SU-DHL-6 (cell line): ENCODE data around the gene RALY.

Source experiments
- H2AFZ ChIP-seq: fragments of 200-600 bp; sonication (generic); 2 replicates; pipeline ENCODE4 v1.6.1; 2014; ENCODE audit warnings: low read depth, mild to moderate bottlenecking, moderate library complexity, mixed read lengths, antibody characterized with exemption, low read length; ENCODE audit not compliant: severe bottlenecking
- H3F3A ChIP-seq: fragments of 200-600 bp; shearing (Covaris generic); 2 replicates; pipeline ENCODE4 v1.6.0; 2016; ENCODE audit warnings: antibody characterized with exemption, mild to moderate bottlenecking; ENCODE audit not compliant: insufficient read depth
- H3K27ac ChIP-seq: fragments of 200-600 bp; sonication (generic); 2 replicates; pipeline ENCODE4 v1.5.1; 2016; ENCODE audit warnings: low read depth, mild to moderate bottlenecking, low read length, moderate library complexity, mixed read lengths
- H3K27me3 ChIP-seq: fragments of 200-600 bp; sonication (generic), shearing (Covaris generic); 2 replicates; pipeline ENCODE4 v1.6.0; 2014; ENCODE audit warnings: mild to moderate bottlenecking, low read length
- H3K36me3 ChIP-seq: fragments of 200-600 bp; sonication (generic); 2 replicates; pipeline ENCODE4 v1.6.1; 2014; ENCODE audit warnings: mild to moderate bottlenecking, low read length, mixed read lengths
- H3K4me2 ChIP-seq: fragments of 300-600, 200-600 bp; shearing (Covaris generic), sonication (generic); 2 replicates; pipeline ENCODE4 v1.6.0; 2014; ENCODE audit warnings: low read length, low read depth, mild to moderate bottlenecking; ENCODE audit not compliant: poor library complexity, severe bottlenecking
- H3K4me3 ChIP-seq: fragments of 200-600 bp; sonication (generic); 2 replicates; pipeline ENCODE4 v1.5.1; 2014; ENCODE audit warnings: antibody characterized with exemption, low read length, mild to moderate bottlenecking, mixed read lengths; ENCODE audit not compliant: insufficient read depth, poor library complexity, severe bottlenecking
- H3K79me2 ChIP-seq: fragments of 200-600 bp; sonication (generic); 2 replicates; pipeline ENCODE4 v1.6.1; 2014; ENCODE audit warnings: mild to moderate bottlenecking, low read length, moderate library complexity; ENCODE audit not compliant: insufficient read depth
- H3K9ac ChIP-seq: fragments of 200-600 bp; sonication (generic); 2 replicates; pipeline ENCODE4 v1.7.0; 2014; ENCODE audit warnings: mild to moderate bottlenecking, low read length
- H3K9me2 ChIP-seq: fragments of 200-600 bp; sonication (generic); replicated peaks from 2 replicates; pipeline ENCODE4 v1.6.1; 2014; ENCODE audit warnings: low read length; ENCODE audit not compliant: insufficient read depth
- H3K9me3 ChIP-seq: fragments of 200-600 bp; sonication (generic); 2 replicates; pipeline ENCODE4 v1.6.1; 2014; ENCODE audit warnings: low read length, mixed read lengths; ENCODE audit not compliant: insufficient read depth
- H4K20me1 ChIP-seq: fragments of 200-600 bp; sonication (generic); 2 replicates; pipeline ENCODE4 v1.6.1; 2014; ENCODE audit warnings: low read depth, mild to moderate bottlenecking, antibody characterized with exemption, low read length, moderate library complexity, mixed read lengths
- EZH2phosphoT487 ChIP-seq: fragments of 200-600 bp; sonication (generic), shearing (Covaris generic); conservative IDR thresholded peaks from 2 replicates; pipeline ENCODE4 v1.6.1; 2018; ENCODE audit warnings: mild to moderate bottlenecking, antibody characterized with exemption, low read length, moderate library complexity, mixed read lengths
- TF ChIP-seq, protein P1 (sequence below): fragments of 200-600 bp; sonication (generic); IDR thresholded peaks from one replicate; pipeline ENCODE4 v1.5.1; 2017; ENCODE audit warnings: antibody characterized with exemption, mild to moderate bottlenecking, low read length, moderate library complexity; ENCODE audit not compliant: insufficient read depth, poor library complexity, severe bottlenecking

RALY gene

DNA sequence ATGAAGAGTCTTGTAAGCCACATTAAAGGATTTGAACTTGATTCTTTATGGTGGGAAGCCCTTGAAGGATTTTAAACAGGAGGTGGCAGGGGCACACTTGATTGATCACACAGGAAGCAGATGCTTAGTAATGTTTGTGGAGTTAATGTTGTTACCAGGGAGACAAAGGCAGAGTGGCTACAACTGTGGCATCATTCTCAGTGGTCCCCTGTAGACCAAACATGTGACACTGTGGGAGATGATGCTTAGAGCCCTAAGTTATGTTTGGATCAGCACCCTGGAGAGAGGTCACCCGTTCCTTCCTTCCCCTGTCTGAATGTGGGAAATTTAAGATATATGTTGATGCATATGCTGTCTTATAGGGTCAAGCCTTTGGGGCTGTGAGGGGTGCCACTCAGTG lies 65.1 kb downstream of the RALY start:
- no peak overlapping the region for H3K4me2 ChIP-seq
- peaks cover 8% of the 10 kb centered on the region; the same call in 1 of the 2 replicates for H4K20me1 ChIP-seq
- TF ChIP-seq, protein P1, sequence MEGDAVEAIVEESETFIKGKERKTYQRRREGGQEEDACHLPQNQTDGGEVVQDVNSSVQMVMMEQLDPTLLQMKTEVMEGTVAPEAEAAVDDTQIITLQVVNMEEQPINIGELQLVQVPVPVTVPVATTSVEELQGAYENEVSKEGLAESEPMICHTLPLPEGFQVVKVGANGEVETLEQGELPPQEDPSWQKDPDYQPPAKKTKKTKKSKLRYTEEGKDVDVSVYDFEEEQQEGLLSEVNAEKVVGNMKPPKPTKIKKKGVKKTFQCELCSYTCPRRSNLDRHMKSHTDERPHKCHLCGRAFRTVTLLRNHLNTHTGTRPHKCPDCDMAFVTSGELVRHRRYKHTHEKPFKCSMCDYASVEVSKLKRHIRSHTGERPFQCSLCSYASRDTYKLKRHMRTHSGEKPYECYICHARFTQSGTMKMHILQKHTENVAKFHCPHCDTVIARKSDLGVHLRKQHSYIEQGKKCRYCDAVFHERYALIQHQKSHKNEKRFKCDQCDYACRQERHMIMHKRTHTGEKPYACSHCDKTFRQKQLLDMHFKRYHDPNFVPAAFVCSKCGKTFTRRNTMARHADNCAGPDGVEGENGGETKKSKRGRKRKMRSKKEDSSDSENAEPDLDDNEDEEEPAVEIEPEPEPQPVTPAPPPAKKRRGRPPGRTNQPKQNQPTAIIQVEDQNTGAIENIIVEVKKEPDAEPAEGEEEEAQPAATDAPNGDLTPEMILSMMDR, result no peak
- TF ChIP-seq EZH2phosphoT487, result no peak
- H3K27ac ChIP-seq, result no peak overlapping the region
- no peaks in the 10 kb centered on the region for H3F3A ChIP-seq
- H2AFZ ChIP-seq, result no peak overlapping the region
- H3K27me3 ChIP-seq, result no peaks in the 10 kb centered on the region
- H3K4me3 ChIP-seq, result no peak overlapping the region
- H3K36me3 ChIP-seq, result no peaks in the 10 kb centered on the region
- no peaks in the 10 kb centered on the region for H3K9me2 ChIP-seq
- H3K9me3 ChIP-seq, result no peaks in the 10 kb centered on the region
- H3K79me2 ChIP-seq, result peaks cover 95% of the 10 kb centered on the region
- no peak overlapping the region for H3K9ac ChIP-seq

DNA sequence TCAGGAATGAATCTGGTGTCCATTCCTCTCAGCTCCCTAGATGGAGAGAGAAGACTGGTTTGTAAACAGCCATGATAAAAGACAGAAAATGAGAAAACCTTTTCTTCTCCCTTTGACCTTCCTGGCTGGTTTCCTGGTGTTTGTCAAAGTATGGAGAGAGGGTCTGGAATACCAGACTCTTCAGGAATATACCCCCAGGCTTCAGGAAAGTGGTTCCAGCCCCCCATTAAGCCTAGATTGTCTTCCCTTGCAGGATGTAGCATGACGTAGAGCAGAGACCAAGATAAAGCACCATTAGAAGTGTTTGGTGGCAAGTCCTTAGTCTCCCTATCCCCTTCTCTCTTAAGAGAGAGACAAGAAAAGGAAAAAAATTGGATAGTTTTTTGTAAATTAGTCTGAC lies 67.3 kb downstream of the RALY start:
- Histone ChIP-seq H4K20me1 (peaks cover 3% of the 10 kb centered on the region; the same call in 1 of the 2 replicates), H3F3A (no peaks in the 10 kb centered on the region), H3K9me2 (no peaks in the 10 kb centered on the region), H3K4me3 (no peak overlapping the region), H3K27ac (no peak overlapping the region), H3K9me3 (no peaks in the 10 kb centered on the region), H3K27me3 (no peaks in the 10 kb centered on the region), H2AFZ (no peak overlapping the region), H3K36me3 (no peaks in the 10 kb centered on the region), H3K4me2 (no peak overlapping the region), H3K9ac (no peak overlapping the region), H3K79me2 (peaks cover 95% of the 10 kb centered on the region)
- TF ChIP-seq EZH2phosphoT487, result no peak
- TF ChIP-seq, protein P1, result no peak

DNA sequence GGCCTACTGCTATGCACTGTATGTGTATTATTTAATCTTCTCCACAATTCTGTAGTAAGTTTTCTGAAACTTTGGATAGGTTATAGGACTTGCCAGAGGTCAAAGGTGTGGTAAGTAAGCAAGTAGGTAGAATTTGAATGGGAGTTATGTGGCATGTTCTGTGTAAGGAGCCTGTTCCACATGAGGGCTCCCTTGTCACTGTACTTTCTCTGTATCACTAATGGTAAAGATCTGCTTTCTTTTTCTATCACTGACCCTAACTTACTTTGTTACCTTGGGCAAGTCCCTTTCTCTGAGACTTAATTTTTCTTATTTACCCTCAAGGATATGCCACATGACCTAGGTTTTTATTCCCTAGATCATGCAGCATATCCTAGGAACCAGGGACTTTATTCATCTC lies 68.0 kb downstream of the RALY start:
- H3K27ac ChIP-seq, result no peak overlapping the region
- peaks cover 1% of the 10 kb centered on the region; the same call in 1 of the 2 replicates for H4K20me1 ChIP-seq
- H3K9me2 ChIP-seq, result no peaks in the 10 kb centered on the region
- H3K27me3 ChIP-seq, result no peaks in the 10 kb centered on the region
- peaks cover 94% of the 10 kb centered on the region for H3K79me2 ChIP-seq
- no peaks in the 10 kb centered on the region for H3K9me3 ChIP-seq
- H2AFZ ChIP-seq, result no peak overlapping the region
- TF ChIP-seq, protein P1, result no peak
- TF ChIP-seq EZH2phosphoT487, result no peak
- H3F3A ChIP-seq, result no peaks in the 10 kb centered on the region
- no peak overlapping the region for H3K9ac ChIP-seq
- no peak overlapping the region for H3K4me2 ChIP-seq
- no peak overlapping the region for H3K4me3 ChIP-seq
- no peaks in the 10 kb centered on the region for H3K36me3 ChIP-seq
